H1 (cell line): Measurements from ENCODE around the gene SERPINA1. TPM values are rescaled to one million over a fixed set of nuclear protein-coding genes. Genes with fewer than 3 reads are reported as not detected.

Experiments
- E2F6 ChIP-seq: IDR thresholded peaks from 2 replicates; pipeline ENCODE4 v1.6.1; 2012; ENCODE audit warnings: inconsistent platforms
- HDAC6 ChIP-seq: IDR thresholded peaks from one replicate; pipeline ENCODE4 v1.7.1; 2012; ENCODE audit warnings: low read depth, mild to moderate bottlenecking, inconsistent platforms, low read length, moderate library complexity
- KDM5A ChIP-seq: fragments of 200-600 bp; IDR thresholded peaks from 2 replicates; pipeline ENCODE4 v1.7.1; 2012; ENCODE audit warnings: mild to moderate bottlenecking, low read length, inconsistent platforms, mixed read lengths
- RNF2 ChIP-seq: fragments of 200-900, 300-1000 bp; sonication (generic); IDR thresholded peaks from 2 replicates; pipeline ENCODE4 v1.7.1; 2016; ENCODE audit warnings: borderline replicate concordance, low read depth, mild to moderate bottlenecking, antibody characterized with exemption, low read length; ENCODE audit not compliant: poor library complexity, severe bottlenecking; ENCODE audit errors: missing control alignments
- SP4 ChIP-seq: IDR thresholded peaks from 2 replicates; pipeline ENCODE4 v1.6.1; 2012; ENCODE audit warnings: low read length, inconsistent platforms
- SUZ12 ChIP-seq: fragments of 200-600 bp; sonication (generic); IDR thresholded peaks from 2 replicates; pipeline ENCODE4 v1.6.1; 2012; ENCODE audit warnings: mild to moderate bottlenecking, inconsistent platforms, low read length, moderate library complexity, mixed read lengths
- polyA plus RNA-seq, 7 experiments: library from polyadenylated mRNA; depleted of rRNA in 3 of 7; stranded (reverse) in 5 of 7; unstranded in 2 of 7; fragments of >200 nt in 5 of 7; fragments of 200-250 nt in 2 of 7; gene quantifications; 1 replicate in 5 of 7; 2 replicates in 1 of 7; 4 replicates in 1 of 7; pipeline versions ENCODE4 v1.2.1 to v1.2.3, GENCODE V29; 2011 to 2013; ENCODE audit warnings: missing spikeins in 2 of 7, mixed read lengths in 2 of 7
- total RNA-seq: library from RNA; stranded (reverse); fragmentation: NEBNext Ultra II Directional; extraction: Animal tissue kit (Norgen Biotek cat#: 25700); gene quantifications from 2 replicates; pipeline ENCODE4 v1.2.1, GENCODE V29; 2021

SERPINA1 gene
- total and polyA plus RNA-seq, 2 of the 8 experiments (the other 6 are each of a cell fraction or from before 2014, with no cell fraction given) = 0.08 TPM; not detected in 1

- TF ChIP-seq KDM5A (no peak), HDAC6 (no peak), SUZ12 (no peak), SP4 (no peak), E2F6 (no peak), RNF2 (no peak)
Measured at GRCh38 chr14:94405486-94405885, 17.1 kb upstream of the SERPINA1 start (continued).
